GM12878 (cell line): ENCODE results near the gene THRB. TPM values are rescaled to one million over a fixed set of nuclear protein-coding genes. Genes with fewer than 3 reads are reported as not detected.

Source experiments
- ATAC-seq: fragments of 200-7000 bp; cut with Tn5 transposase; 3 replicates; pipeline ENCODE4 v1.9.1; 2020; ENCODE audit warnings: mild to moderate bottlenecking, moderate library complexity
- BruUV-seq: library from RNA; stranded (reverse); fragments of 400-500 nt; replicated peaks from 2 replicates; lab custom pipeline; 2021; lab: Mats Ljungman, UMichigan
- CTCF ChIA-PET: fragments of 300-600 bp; sonication (Branson Sonifier 250); formaldehyde crosslinking; extraction: SDS; loops from one replicate; lab custom pipeline; 2021; ENCODE audit warnings: inconsistent platforms; lab: Yijun Ruan, JAX
- POLR2A ChIA-PET: fragments of 350-600 bp; formaldehyde crosslinking; extraction: SDS; loops from one replicate; lab custom pipeline; 2021; ENCODE audit warnings: inconsistent platforms; lab: Charles Lee
- RAD21 ChIA-PET: fragments of 300-600 bp; sonication (Branson Sonifier 250); formaldehyde crosslinking; loops from one replicate; lab custom pipeline; 2023; ENCODE audit warnings: antibody characterized with exemption; ENCODE audit not compliant: unreplicated experiment; lab: Charles Lee
- SMC1A ChIA-PET: fragments of 300-600 bp; sonication (Branson Sonifier 250); formaldehyde crosslinking; loops from one replicate; lab custom pipeline; 2023; ENCODE audit not compliant: unreplicated experiment, uncharacterized antibody; lab: Charles Lee
- DNase-seq: peaks from one replicate; pipeline ENCODE4 v3.0.0-alpha.2; 2011; ENCODE audit warnings: low read depth, low spot score
- FAIRE-seq: peaks from 3 replicates; lab custom pipeline; 2011; peaks lifted over from hg19 to GRCh38; lab: Jason Lieb, UNC
- H2AFZ ChIP-seq: 2 replicates; pipeline ENCODE4 v1.6.0; 2011; ENCODE audit warnings: low read depth, low read length, control low read depth; ENCODE audit not compliant: control insufficient read depth
- H3K27ac ChIP-seq: 2 replicates; pipeline ENCODE4 v1.5.1; 2011; ENCODE audit warnings: control low read depth; ENCODE audit not compliant: control insufficient read depth, insufficient read depth
- H3K27me3 ChIP-seq, 2 experiments: replicated peaks in 1 of 2; 2 replicates each; pipeline versions ENCODE4 v1.6.0 to v1.6.1; 2011; ENCODE audit warnings: low read length in 1 of 2; ENCODE audit not compliant: control insufficient read depth in 2 of 2, insufficient read depth in 2 of 2
- H3K36me3 ChIP-seq, 2 experiments: 2 replicates each; pipeline ENCODE4 v1.5.1; 2011; ENCODE audit warnings: low read length in 1 of 2; ENCODE audit not compliant: control insufficient read depth in 2 of 2, insufficient read depth in 2 of 2
- H3K4me1 ChIP-seq: 2 replicates; pipeline ENCODE4 v1.6.1; 2011; ENCODE audit warnings: mild to moderate bottlenecking, low read length, moderate library complexity, mixed read lengths; ENCODE audit not compliant: control insufficient read depth, insufficient read depth
- H3K4me2 ChIP-seq: 2 replicates; pipeline ENCODE4 v1.6.0; 2011; ENCODE audit warnings: control low read depth; ENCODE audit not compliant: control insufficient read depth, insufficient read depth
- H3K4me3 ChIP-seq: fragments of 200-600 bp; sonication (generic); 2 replicates; pipeline ENCODE4 v1.5.1; 2016
- H3K79me2 ChIP-seq: 2 replicates; pipeline ENCODE4 v1.6.0; 2011; ENCODE audit warnings: low read length; ENCODE audit not compliant: control insufficient read depth, insufficient read depth
- H3K9ac ChIP-seq: 2 replicates; pipeline ENCODE4 v1.8.0; 2011; ENCODE audit warnings: low read length, control low read depth, mixed read lengths; ENCODE audit not compliant: control insufficient read depth, insufficient read depth
- H3K9me3 ChIP-seq: replicated peaks from 3 replicates; pipeline ENCODE4 v1.5.1; 2011; ENCODE audit warnings: mild to moderate bottlenecking, low read length; ENCODE audit not compliant: control insufficient read depth, insufficient read depth
- H4K20me1 ChIP-seq: 2 replicates; pipeline ENCODE4 v1.6.0; 2011; ENCODE audit not compliant: control insufficient read depth, insufficient read depth
- BRCA1 ChIP-seq: IDR thresholded peaks from 2 replicates; pipeline ENCODE4 v1.6.1; 2011; ENCODE audit warnings: low read depth, low read length, improper control_type of control experiment
- CHD2 ChIP-seq: IDR thresholded peaks from 2 replicates; pipeline ENCODE4 v1.6.1; 2011; ENCODE audit warnings: low read depth, low read length, improper control_type of control experiment, borderline replicate concordance
- GATAD2B ChIP-seq: fragments of 450-650 bp; conservative IDR thresholded peaks from 2 replicates; pipeline ENCODE4 v1.6.1; 2017; ENCODE audit warnings: low read depth, mild to moderate bottlenecking, moderate library complexity
- HDAC6 ChIP-seq: fragments of 200-600 bp; sonication (generic); IDR thresholded peaks from one replicate; pipeline ENCODE4 v1.8.0; 2017; ENCODE audit warnings: antibody characterized with exemption; ENCODE audit not compliant: unreplicated experiment
- HDGF ChIP-seq: fragments of 450-650 bp; IDR thresholded peaks from 2 replicates; pipeline ENCODE4 v1.6.1; 2016; ENCODE audit warnings: antibody characterized with exemption
- JUND ChIP-seq: IDR thresholded peaks from 2 replicates; pipeline ENCODE4 v1.6.1; 2012; ENCODE audit warnings: low read depth, mild to moderate bottlenecking, low read length, improper control_type of control experiment, moderate library complexity
- NFYA ChIP-seq: IDR thresholded peaks from 2 replicates; pipeline ENCODE4 v1.6.1; 2011; ENCODE audit warnings: low read depth, mild to moderate bottlenecking, low read length, improper control_type of control experiment, borderline replicate concordance
- PAX8 ChIP-seq: fragments of 450-650 bp; IDR thresholded peaks from 2 replicates; pipeline ENCODE4 v1.6.1; 2017; ENCODE audit warnings: mild to moderate bottlenecking, moderate library complexity
- PML ChIP-seq: IDR thresholded peaks from 2 replicates; pipeline ENCODE4 v1.6.1; 2012; ENCODE audit warnings: low read length, inconsistent platforms
- RAD21 ChIP-seq: IDR thresholded peaks from 2 replicates; pipeline ENCODE4 v1.6.1; 2011; ENCODE audit warnings: mild to moderate bottlenecking, low read depth, low read length, moderate library complexity; ENCODE audit not compliant: insufficient read depth
- RELA ChIP-seq: fragments of 450-650 bp; IDR thresholded peaks from 2 replicates; pipeline ENCODE4 v1.8.0; 2014; ENCODE audit warnings: borderline replicate concordance; ENCODE audit not compliant: partially characterized antibody
- RUNX3 ChIP-seq: IDR thresholded peaks from 2 replicates; pipeline ENCODE4 v1.6.1; 2012; ENCODE audit warnings: low read length, inconsistent platforms
- SMAD1 ChIP-seq: fragments of 450-650 bp; IDR thresholded peaks from 2 replicates; pipeline ENCODE4 v1.6.1; 2018; ENCODE audit warnings: mild to moderate bottlenecking, low read depth; ENCODE audit not compliant: partially characterized antibody
- TAF1 ChIP-seq: IDR thresholded peaks from 2 replicates; pipeline ENCODE4 v1.6.1; 2011; ENCODE audit warnings: mild to moderate bottlenecking, low read depth, low read length, borderline replicate concordance
- WRNIP1 ChIP-seq: IDR thresholded peaks from 2 replicates; pipeline ENCODE4 v1.6.1; 2011; ENCODE audit warnings: low read depth, low read length, improper control_type of control experiment, borderline replicate concordance
- YBX1 ChIP-seq: fragments of 450-650 bp; IDR thresholded peaks from 2 replicates; pipeline ENCODE4 v1.6.1; 2016; ENCODE audit warnings: antibody characterized with exemption
- ZNF274 ChIP-seq: IDR thresholded peaks from one replicate; pipeline ENCODE4 v1.8.0; 2011; ENCODE audit not compliant: insufficient read length, insufficient read depth
- ZZZ3 ChIP-seq: IDR thresholded peaks from 2 replicates; pipeline ENCODE4 v1.6.1; 2011; ENCODE audit warnings: low read depth; ENCODE audit not compliant: control insufficient read depth, insufficient read length
- WGBS: methylation state at CpG from one replicate; pipeline ENCODE4 v1.1.6; 2016; ENCODE audit warnings: low lambda C conversion rate; ENCODE audit not compliant: insufficient replicate concordance, insufficient coverage; ENCODE audit errors: missing lambda C conversion rate; 5-methylcytosine and 5-hydroxymethylcytosine counted together
- in situ Hi-C: fragments of 300-500 bp; cut with MboI; formaldehyde crosslinking; loops from 9 replicates; pipeline ENCODE4 v1.14.3; 2018; ENCODE audit warnings: mixed read lengths
- intact Hi-C: fragments of 100-400 bp; cut with micrococcal nuclease; formaldehyde crosslinking; loops from one replicate; pipeline ENCODE4 v1.14.2; 2022; ENCODE audit not compliant: unreplicated experiment
- polyA plus RNA-seq, 11 experiments: library from polyadenylated mRNA; depleted of rRNA in 4 of 11; unstranded in 6 of 11; stranded (reverse) in 5 of 11; fragments of >200 nt; fragmentation: Nextera tagmentation in 4 of 11; fragmentation: Illumina TruSeq in 1 of 11; extraction: Ambion mirVana in 4 of 11; extraction: Trizol in 1 of 11; gene quantifications; 1 replicate in 1 of 11; 2 replicates in 10 of 11; pipeline versions ENCODE4 v1.2.1 to v1.2.3, GENCODE V29; 2011 to 2016; ENCODE audit warnings: inconsistent platforms in 2 of 11, missing spikeins in 2 of 11, low read depth in 1 of 11
- total RNA-seq, 4 experiments: library from RNA; depleted of rRNA in 3 of 4; stranded (reverse); fragments of >200 nt in 3 of 4; fragmentation: Illumina TruSeq in 1 of 4; extraction: Trizol in 1 of 4; gene quantifications; 2 replicates each; pipeline versions ENCODE4 v1.2.1 to v1.2.3, GENCODE V29; 2013 to 2021
- TF ChIP-seq, protein P1 (sequence below): fragments of 450-650 bp; formaldehyde crosslinking; IDR thresholded peaks from 2 replicates; pipeline ENCODE4 v1.4.0; 2020; ENCODE audit warnings: mild to moderate bottlenecking, moderate library complexity
- TF ChIP-seq, protein P2 (sequence below): IDR thresholded peaks from 2 replicates; pipeline ENCODE4 v1.6.1; 2011; ENCODE audit warnings: low read depth, mild to moderate bottlenecking, low read length, moderate library complexity, borderline replicate concordance; ENCODE audit errors: extremely low read depth
- TF ChIP-seq, protein P3 (sequence below): fragments of 450-650 bp; IDR thresholded peaks from 2 replicates; pipeline ENCODE4 v1.6.1; 2017; ENCODE audit warnings: mild to moderate bottlenecking

Gene THRB
- total and polyA plus RNA-seq, 10 of the 15 experiments (the other 5 are each of a cell fraction or from before 2014, with no cell fraction given), result 0.05 TPM; not detected in 9

DNA sequence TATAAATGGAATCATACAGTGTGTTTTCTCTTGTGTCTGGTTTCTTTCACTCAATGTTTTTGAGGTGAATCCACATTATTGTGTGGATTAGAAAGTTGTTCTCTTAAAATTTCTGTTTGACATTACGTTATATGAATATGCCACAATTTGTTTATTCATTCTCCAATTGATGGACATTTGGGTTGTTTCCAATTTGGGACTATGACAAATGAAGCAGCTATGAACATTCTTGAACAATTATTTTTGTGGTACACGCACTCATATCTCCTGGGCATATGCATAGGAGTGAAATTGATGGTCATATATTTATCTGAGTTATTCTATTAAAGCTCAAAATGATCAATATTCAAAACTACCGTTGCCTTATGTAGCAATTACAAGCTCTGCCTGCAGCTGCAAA, 5.3 kb upstream of the THRB start (continued):
- TF ChIP-seq SMAD1, result no peak
- TF ChIP-seq, protein P1, sequence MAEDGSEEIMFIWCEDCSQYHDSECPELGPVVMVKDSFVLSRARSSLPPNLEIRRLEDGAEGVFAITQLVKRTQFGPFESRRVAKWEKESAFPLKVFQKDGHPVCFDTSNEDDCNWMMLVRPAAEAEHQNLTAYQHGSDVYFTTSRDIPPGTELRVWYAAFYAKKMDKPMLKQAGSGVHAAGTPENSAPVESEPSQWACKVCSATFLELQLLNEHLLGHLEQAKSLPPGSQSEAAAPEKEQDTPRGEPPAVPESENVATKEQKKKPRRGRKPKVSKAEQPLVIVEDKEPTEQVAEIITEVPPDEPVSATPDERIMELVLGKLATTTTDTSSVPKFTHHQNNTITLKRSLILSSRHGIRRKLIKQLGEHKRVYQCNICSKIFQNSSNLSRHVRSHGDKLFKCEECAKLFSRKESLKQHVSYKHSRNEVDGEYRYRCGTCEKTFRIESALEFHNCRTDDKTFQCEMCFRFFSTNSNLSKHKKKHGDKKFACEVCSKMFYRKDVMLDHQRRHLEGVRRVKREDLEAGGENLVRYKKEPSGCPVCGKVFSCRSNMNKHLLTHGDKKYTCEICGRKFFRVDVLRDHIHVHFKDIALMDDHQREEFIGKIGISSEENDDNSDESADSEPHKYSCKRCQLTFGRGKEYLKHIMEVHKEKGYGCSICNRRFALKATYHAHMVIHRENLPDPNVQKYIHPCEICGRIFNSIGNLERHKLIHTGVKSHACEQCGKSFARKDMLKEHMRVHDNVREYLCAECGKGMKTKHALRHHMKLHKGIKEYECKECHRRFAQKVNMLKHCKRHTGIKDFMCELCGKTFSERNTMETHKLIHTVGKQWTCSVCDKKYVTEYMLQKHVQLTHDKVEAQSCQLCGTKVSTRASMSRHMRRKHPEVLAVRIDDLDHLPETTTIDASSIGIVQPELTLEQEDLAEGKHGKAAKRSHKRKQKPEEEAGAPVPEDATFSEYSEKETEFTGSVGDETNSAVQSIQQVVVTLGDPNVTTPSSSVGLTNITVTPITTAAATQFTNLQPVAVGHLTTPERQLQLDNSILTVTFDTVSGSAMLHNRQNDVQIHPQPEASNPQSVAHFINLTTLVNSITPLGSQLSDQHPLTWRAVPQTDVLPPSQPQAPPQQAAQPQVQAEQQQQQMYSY (CRISPR knock-in tag), result no peak
- no peak for TF ChIP-seq PAX8
- TF ChIP-seq HDGF, result no peak
- no peak for TF ChIP-seq ZNF274
- TF ChIP-seq GATAD2B, result no peak
- TF ChIP-seq YBX1, result no peak
- TF ChIP-seq, protein P2, sequence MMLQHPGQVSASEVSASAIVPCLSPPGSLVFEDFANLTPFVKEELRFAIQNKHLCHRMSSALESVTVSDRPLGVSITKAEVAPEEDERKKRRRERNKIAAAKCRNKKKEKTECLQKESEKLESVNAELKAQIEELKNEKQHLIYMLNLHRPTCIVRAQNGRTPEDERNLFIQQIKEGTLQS, result no peak

DNA sequence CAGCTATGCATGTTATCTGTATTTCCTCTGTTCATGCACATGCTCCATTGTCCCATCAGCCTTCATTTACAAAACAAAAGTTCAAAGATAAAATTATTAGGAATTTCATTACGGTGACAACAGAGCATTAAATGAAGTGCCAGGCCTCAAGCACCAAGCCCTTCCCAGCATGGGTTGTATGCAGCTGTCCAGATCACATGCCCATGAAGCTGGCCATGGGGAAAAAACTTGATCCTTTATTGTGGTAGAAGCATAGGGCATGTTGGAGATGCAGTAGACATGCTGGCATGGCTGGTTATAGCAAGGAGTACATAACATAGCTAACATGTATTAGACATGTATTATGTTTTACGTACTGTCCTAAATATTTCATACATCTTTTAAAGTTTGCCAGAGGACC, 4.1 kb upstream of the THRB start:
- no peaks in the 10 kb centered on the region for H4K20me1 ChIP-seq
- in situ Hi-C loops (no loop called here), intact Hi-C loops (no loop called here)
- DNase-seq, result no peak
- TF ChIP-seq YBX1 (no peak), PML (no peak), RUNX3 (no peak), JUND (no peak), BRCA1 (no peak), HDAC6 (no peak), WRNIP1 (no peak), ZZZ3 (no peak), RELA (no peak), CHD2 (no peak), TAF1 (no peak), NFYA (no peak), RAD21 (no peak)
- TF ChIP-seq, protein P3, sequence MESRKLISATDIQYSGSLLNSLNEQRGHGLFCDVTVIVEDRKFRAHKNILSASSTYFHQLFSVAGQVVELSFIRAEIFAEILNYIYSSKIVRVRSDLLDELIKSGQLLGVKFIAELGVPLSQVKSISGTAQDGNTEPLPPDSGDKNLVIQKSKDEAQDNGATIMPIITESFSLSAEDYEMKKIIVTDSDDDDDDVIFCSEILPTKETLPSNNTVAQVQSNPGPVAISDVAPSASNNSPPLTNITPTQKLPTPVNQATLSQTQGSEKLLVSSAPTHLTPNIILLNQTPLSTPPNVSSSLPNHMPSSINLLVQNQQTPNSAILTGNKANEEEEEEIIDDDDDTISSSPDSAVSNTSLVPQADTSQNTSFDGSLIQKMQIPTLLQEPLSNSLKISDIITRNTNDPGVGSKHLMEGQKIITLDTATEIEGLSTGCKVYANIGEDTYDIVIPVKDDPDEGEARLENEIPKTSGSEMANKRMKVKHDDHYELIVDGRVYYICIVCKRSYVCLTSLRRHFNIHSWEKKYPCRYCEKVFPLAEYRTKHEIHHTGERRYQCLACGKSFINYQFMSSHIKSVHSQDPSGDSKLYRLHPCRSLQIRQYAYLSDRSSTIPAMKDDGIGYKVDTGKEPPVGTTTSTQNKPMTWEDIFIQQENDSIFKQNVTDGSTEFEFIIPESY, result no peak
- no peak overlapping the region for H3K4me2 ChIP-seq
- no peak overlapping the region for H2AFZ ChIP-seq
- ChIA-PET RAD21 (no interaction called here), POLR2A (no interaction called here), SMC1A (no interaction called here), CTCF (no interaction called here)
- H3K27ac ChIP-seq, result no peak overlapping the region
- no TSS peak for BruUV-seq
- no peak overlapping the region for H3K9ac ChIP-seq
- H3K4me3 ChIP-seq, result no peak overlapping the region
- peaks cover 4 to 20% of the 10 kb centered on the region in 2 experiments for H3K27me3 ChIP-seq
- peaks cover 8% of the 10 kb centered on the region for H3K4me1 ChIP-seq
- FAIRE-seq, result no peak
- H3K36me3 ChIP-seq, result no peaks in the 10 kb centered on the region
- H3K9me3 ChIP-seq, result no peaks in the 10 kb centered on the region
- no peak for ATAC-seq
- no peaks in the 10 kb centered on the region for H3K79me2 ChIP-seq
- WGBS, result 33% methylated on average over 2 of the region's 2 CpGs
